ENCODE results near the gene CALN1.
"Not testable (repeated sequence)": the region's sequence is repeated elsewhere in the genome, so short reads cannot be mapped to it uniquely, and the experiment has no call there.

CALN1 gene

DNA sequence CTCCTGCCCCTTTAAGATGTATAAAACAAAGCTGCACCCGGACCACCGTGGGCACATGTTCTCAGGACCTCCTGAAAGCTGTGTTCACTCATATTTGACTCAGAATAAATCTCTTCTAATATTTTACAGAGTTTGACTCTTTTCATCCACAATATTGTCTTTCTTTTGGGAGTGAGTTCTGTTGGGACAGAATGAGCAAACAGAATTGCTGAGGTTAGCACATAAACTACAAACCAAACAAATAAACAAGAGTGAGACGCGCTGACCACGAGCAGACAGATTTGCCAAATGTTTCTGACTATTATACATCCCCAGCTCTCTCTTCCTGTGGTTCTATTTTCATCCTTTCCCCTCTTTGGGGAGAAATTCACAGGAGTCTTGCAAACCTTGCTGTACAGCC lies 526.7 kb downstream of the CALN1 start:
- no peak for DNase-seq

DNA sequence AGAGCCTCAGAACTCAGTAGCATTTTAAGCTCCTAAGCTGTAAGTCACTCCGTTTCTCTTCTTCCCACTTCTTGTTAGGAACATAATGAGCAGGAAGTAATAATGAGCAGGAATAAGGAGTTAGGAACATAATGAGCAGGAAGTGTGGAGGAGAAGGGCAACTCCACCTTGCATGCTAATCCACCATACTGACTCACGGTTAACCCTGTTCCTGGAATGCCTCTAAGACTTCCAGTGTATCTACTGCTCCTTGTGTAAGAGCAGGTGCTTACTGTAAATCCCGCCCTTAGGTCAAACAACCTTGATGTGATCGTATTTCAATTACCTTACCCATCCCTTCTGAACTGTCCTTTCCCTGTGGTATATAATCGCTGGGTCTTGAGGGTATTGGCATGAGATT lies 528.7 kb downstream of the CALN1 start:
- no peak for DNase-seq

DNA sequence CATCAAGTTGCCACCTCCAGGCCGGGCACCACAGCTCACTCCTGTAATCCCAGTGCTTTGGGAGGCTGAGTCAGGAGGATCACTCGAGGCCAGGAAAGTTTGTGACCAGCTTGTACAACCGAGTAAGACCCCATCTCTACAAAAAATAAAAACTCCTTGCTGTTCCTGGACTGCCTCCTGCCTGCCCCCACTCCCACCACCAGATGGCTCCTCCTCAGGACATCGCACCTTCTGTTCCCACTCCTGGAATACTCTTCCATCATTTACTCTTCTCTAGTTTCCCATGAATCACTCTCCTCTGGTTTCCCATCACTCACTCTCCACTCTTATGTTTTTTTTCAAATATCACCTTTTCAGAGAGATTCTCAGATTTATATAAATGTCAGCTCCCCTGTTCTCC lies 540.7 kb downstream of the CALN1 start:
- DNase-seq, result no peak

DNA sequence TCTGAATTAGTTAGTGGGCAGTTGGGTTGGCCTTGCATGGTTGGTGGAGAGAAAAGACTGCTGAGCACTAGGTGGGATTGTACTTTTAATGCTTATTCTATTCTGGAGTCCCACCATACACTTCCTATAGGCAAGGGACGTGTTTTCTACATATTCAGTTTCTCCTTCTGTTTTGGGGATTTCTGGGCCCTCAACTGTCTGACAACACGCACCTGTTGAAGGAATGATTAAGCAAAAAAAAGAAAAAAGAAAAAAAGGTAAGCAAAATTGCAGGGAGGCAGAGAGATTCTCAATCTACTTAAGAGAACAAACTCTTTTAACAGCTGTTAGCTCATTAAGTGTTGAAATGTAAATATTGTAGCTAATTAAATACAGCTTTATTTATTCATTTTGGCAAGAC lies 541.3 kb downstream of the CALN1 start:
- DNase-seq, result no peak

DNA sequence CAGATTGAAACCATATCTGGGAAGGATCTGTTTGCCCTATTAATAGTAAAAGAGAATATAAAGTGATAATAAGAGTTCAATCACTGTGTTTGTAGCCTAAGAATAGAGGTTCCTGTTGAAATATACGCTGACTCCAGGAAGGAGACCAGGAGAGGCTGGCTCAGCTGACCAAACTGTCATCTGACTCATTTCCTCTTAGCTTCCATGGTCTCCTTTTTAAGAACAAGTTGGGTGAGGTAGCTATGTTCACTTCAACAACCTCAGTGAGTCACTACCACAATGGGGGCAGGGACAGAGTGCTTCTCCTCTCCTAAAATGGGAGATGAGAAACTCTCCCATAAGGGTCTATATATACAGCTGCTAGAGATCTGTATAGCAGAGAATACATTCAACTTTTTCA lies 543.3 kb downstream of the CALN1 start:
- no peak for DNase-seq

DNA sequence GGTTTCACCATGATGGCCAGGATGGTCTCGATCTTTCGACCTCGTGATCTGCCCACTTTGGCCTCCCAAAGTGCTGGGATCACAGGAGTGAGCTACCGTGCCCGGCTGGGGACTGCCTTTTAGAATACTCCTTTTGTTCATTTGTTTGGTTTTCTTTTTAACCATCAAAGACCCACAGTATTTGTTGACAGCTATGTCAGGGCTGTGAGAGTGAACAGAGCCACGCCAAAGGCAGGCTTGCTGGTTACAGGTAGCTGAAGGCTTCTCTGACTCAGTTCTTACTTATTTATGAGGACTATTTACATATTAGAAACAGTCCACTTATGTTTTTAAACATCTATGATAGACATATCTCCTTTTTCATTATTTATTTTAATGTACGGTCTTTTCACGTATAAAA lies 544.5 kb downstream of the CALN1 start:
- DNase-seq, result no peak

DNA sequence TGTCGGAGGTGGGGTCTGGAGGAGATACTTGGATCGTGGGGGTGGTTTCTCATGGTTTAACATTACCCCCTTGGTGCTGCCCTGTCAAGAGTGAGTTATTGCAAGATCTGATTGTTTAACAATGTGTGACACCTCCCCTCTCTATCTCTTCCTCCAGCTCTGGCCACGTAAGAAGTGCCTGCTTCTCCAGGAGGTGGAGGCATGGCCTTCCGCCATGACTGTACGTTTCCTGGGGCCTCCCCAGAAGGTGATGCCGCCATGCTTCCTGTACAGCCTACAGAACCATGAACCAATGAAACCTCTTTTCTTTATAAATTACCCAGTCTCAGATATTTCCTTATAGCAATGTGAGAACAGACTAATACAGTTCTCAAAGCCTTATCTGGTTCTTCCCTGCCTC lies 547.0 kb downstream of the CALN1 start:
- DNase-seq, result no peak

DNA sequence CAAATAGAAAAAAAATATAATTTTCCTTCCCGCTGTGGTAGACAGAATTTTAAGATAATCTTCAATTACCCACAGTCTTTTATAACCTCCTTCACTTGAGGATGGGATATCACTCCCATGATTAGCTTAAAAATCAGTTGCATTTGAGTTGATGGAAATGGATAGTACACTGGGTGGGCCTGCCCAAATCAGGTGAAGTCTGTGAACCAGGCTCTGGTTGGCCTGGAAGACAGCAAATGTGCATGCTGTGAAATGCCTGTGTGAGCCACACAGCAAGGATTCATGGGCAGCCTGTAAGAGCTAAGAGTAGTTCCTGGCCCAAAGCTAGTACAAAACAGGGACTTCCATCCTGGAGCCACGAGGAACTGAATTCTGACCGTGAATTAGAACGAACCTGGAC lies 548.0 kb downstream of the CALN1 start:
- DNase-seq, result no peak

DNA sequence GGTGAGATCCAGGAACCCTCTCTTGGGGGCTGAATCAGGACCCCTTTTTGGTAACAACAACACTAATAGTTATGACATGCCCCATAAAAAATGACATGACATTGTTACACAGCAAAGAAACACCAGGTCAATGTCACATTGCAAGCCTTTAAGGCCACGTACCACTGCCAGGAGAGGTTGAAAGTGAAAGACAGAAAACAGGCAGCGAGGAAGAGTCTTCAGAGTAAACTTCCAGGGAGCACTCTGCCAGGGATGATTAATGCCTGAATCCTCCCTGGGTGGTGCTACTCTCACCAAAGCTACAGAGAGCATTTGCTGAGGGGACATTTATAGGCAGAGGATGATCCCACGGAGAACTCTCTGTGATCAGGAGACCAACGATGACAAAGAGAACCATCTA lies 551.6 kb downstream of the CALN1 start:
- DNase-seq, result no peak

DNA sequence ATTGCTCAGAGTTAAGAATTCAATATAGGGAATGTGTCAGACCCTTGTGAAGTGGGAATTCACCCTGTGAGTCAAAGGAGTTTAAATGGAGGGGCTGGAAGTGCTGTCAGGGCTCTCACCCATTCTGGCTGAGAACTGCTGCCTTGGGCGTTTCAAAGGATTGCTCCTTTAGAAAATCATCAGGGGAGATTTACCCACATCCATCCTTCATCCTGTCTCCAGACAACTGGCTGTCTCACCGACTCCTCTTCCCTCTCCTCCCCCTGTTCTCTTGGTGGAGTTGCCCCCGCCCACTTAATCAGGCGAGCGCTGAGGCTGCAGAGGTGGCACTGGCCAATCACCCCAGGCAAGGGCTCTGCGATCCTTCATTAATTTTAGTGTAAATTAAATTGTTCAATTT lies 554.8 kb downstream of the CALN1 start:
- no peak for DNase-seq

DNA sequence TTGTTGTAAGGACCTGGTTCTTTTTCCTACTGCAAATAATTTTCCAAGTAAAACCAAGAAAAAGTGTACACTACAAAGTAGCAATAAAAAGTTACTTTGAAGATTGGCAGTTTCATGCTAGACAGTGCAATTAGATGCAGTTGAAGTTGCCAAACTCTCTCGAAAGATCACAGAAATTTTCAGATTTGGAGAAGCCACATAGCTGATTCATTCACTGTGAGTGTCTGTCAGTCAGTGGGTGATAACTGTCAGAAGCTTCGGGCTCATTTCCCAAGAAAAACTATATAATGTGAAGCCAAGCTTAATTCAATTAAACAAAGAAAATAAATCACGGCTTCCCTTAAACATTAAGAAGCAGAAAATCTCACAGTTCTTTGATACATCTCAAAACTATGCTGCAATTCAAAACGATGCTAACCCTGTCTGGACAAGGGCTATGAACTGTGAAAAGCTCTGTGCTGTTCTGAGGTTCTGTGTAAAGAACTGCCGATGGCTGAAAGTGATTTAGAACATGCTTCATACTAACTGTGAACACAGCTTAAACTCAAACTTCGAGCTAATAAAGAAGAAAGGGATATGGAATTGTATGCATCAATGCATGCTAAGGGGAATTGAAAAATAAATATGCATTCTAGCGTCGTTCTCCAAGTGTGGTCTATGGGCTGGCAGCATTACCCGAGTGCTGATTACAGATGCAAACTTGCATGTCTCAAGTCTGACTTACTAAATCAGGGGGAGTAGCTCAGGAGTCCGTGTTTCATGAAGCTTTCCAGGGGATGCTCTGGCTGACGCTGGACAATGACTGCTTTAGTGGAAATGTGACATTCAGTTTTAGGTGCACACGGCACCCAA lies 557.4 kb downstream of the CALN1 start:
- DNase-seq, result no peak

DNA sequence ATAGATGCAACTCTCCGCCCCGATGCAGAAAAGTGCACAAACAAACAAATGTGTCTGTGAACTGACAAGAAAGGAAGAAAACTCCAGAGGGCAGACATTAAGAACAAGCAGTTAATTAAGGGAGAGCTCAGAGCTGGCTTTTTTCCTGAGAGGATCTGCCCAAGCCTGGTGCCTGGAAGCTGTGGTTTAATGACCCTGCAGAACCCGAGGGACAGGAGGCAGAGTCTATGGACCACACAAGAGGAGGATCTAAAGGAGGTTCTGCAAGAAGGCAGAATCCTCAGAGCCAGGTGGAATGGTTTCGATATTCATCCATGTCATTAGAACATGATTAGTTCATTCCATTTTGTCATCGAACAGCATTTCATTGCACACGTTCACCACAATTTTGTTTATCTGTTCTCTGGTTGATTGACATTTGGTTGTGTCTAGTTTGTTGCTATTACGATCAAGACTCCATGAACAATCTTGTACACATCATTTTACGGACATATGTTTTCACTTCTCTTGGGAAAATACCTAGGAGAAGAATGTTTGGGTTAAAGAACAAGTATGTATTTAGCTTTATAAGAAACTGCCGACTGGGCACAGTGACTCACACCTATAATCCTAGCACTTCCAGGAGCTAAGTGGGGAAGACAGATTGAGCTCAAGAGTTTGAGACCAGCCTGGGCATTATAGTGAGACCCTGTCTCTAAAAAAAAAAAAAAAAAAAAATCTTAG lies 560.2 kb downstream of the CALN1 start:
- no peak for DNase-seq

DNA sequence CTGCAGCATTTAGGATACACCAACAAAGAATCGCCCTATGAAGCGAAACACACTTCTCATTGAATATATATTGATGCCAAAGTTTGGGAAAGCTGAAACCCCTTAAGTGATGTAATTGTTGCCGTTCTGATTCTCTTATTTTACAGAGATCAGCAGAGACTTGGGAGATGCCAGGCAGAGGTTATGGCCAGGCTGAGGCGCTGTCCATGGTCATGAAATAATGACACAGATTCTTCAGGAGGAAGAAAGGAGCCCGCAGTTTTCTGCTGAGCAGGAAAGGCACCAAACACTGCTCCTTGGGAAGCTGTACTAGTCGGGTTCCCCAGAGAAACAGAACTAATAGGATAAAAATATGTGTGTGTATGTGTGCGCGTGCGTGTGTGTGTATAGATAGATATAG lies 566.0 kb downstream of the CALN1 start:
- DNase-seq, result no peak

DNA sequence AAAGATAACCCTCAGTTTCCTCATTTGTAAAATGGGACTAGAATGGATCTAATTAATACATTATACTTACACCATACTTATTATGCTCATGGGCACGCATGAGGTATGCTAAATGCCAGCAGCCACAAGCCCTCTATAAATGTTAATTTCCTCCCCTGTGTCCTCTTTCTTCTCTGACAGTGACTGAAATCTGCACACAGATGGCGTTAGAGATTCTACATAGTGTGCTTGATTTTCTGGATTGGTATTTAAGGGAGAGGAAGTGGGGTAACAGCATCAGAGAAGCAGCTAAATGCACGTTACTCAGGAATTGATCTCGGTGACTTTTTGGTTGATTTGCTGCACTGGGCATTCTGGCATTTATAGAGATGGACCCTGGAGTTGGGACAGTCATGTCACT lies 568.5 kb downstream of the CALN1 start:
- peak in 1 of 58 donors; percentile 7 for DNase-seq

DNA sequence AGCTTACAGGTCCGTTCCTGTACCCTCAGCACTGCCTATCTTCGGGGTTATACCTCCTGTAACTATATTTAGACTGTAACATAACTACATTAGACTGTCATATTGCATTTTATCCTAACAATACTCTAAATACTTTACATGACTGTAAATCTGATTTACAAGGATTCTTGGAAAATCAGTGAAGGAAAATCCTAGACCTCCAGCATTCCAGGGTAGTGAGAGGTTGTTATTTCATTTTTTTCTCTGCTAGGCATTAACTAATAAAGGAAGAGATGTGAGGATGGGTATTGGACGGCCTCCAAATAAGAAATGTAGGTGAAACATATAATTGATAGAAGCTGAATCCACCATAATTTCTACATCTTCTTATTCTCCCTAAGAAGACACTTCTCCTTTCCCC lies 569.4 kb downstream of the CALN1 start:
- no peak for DNase-seq

DNA sequence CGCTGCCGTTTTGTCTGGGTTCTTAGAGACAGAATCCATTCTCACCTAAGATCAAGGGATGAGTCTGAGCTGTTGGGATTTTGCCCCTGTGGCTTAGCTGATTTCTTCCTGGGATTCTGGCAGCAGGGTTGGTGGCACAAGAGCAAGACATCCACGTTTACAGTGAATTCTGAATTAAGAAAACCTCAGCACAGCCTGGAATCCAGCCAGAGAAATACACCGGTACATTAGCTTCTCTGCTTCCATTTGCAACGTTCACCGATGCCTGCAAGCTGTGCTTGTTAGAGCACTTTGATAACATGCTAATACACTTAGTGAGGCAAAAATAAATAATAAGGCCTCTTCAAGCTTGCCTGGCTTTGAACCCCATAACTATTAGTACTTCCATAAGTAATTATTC lies 569.8 kb downstream of the CALN1 start:
- DNase-seq, result no peak

DNA sequence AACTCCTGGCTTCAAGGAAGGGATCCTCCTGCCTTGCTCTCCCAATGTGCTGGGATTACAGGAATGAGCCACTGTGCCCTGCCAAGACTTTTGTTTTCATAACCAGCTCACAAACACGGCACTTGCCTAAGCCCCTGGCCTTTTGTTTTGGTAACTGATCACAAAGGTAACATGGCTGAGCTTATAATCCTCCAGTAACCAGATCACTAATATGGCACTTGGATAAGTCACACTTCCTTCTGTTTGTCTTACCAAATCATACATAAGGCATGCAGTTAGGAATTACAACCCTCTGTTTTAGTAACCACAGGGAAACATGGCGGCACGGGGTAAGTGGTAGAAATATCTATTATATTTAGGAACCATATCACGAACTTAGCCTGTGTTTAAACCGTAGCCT lies 577.1 kb downstream of the CALN1 start:
- DNase-seq, result no peak

DNA sequence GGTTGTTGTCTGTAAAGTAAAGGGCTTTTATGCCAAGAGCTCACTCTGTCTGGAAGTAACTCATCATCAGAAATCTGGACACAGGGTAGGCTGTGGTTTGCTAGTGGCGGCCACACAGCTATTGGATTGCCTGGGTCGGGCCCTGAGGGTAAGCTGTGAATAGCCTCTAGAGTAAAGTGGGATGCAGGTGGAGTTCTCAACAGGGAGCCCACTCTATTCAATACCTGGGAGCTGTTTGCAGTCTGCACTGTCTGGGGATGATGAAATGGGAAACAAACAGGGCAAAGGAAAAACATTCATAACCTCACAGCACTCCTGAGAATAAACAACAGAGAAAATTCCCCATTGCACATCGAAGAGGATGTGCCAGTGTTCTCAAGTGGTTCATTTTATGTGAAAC lies 582.6 kb downstream of the CALN1 start:
- DNase-seq, result no peak

DNA sequence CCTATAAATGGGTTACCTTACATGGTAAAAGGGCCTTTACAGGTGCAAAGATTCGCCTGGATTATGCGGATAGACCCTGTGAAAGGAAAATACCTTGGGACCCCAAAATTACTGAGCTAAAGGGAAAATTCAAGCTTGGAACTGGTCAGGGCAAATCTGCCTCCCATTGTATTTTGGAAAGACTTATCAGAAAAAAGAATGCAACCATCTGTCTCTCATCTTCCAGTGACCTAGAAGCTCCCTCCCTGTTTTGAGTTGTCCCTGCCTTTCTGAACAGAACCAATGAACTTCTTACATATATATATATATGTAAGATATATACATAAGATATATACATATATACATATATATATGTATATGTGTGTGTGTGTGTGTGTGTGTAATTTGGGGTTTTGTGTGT lies 583.8 kb downstream of the CALN1 start:
- DNase-seq, result no peak

DNA sequence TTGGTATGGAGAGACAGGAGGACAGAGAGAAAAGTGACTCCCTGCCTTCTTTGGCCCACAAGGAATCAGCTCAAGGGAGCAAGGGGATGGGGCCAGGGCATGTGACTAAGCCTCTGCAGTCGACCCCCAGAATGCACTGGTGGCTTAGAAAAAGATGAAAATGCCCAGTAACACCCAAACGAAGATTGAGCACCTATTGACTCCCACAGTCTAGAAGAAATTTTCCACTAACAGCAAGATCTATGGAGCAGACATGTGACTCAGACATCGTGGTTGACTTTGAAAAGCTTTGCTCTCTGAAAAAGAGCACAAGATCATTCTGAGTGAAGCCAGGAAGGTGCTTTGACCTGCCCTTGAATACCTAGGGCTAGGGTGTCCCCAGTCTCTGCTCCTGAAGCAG lies 586.0 kb downstream of the CALN1 start:
- DNase-seq, result no peak

DNA sequence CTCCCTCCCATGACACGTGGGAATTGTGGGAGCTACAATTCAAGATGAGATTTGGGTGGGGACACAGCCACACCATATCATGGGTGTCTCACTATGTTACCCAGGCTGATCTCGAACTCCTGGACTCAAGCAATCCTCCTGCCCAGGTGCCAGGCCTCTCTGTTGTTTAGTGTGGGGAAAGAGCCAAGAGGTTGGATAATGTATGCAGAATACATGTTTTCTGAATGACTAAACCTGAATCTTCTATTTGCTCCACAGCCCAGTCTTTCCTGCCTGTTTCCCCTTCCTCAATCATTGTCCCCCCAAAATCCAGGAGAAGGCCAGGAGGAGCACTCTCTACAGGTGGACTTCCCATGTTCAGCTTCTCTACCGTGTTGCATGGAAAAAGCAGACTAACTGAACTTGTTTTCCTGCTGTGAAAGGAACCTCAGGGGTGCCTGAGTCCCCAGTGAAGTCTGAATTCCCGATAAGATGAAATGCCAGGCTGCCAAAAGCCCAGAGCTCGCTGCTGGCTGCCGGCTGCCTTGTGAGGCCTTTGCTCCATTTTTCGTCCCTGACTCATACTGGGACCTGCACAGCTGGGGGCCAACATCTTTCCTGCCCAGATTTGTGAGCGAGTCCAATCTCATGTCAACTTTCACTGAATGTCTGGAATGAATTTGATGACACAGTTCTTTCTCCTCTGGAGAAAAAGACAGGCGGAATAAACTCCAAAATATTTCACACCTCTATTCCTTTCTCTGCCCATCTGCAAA lies 588.0 kb downstream of the CALN1 start:
- DNase-seq, result peak in 1 of 58 donors; percentile 18

DNA sequence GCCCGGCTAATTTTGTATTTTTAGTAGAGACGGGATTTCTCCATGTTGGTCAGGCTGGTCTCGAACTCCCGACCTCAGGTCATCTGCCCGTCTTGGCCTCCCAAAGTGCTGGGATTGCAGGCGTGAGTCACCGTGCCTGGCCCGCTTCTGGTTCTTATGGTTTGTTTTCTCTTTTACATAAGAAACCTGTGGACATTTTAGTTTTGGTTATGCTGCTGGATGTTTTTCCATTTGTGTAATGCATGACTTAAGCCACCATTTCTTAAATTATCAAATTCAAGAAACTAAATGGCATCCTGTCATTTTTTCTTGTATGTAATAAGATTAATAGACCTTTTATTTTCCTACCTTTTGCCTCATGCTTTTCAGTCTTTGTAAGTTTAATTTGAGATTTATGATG lies 589.7 kb downstream of the CALN1 start:
- DNase-seq, result not testable (repeated sequence)
